Right hindlimb (tissue), 1 donor: ENCODE data around the gene HOXD1.

ENCODE experiments used
- DNase-seq: peaks from one replicate; pipeline ENCODE4 v3.0.0-alpha.2; 2018

Gene HOXD1

DNA sequence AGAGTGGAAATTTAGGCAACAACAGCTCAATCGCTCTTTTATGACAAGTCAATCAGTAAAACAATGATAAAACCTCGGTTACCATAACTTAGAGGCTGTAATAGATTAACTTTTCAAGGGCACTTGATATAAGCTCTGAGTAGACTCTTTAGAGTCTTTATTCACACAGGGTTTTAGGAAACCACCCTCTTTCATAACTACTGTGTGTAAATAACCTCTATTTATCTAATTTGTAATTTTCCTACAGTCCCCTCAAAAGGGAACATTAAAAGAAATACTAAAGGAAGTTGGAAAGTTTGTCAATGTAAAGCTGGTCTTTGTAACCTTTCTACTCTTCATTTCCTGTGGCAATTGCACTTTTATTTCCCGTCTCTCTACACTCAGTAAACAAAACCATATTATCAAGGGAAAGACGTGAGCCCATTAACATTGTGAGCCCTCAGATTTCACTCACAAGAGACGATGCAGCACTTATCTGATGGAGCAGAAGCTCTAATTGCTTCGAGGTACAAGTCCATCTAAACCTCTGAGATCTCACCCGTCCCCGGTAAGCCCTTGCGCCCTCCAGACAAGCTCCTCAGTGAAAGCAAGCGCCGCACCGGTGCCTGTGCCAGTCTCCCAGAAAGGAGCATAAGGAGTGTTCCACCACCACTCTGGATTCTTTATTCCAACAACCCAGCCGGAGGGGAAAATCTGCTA lies 1.1 kb upstream of the HOXD1 start:
- DNase-seq: no peak

DNA sequence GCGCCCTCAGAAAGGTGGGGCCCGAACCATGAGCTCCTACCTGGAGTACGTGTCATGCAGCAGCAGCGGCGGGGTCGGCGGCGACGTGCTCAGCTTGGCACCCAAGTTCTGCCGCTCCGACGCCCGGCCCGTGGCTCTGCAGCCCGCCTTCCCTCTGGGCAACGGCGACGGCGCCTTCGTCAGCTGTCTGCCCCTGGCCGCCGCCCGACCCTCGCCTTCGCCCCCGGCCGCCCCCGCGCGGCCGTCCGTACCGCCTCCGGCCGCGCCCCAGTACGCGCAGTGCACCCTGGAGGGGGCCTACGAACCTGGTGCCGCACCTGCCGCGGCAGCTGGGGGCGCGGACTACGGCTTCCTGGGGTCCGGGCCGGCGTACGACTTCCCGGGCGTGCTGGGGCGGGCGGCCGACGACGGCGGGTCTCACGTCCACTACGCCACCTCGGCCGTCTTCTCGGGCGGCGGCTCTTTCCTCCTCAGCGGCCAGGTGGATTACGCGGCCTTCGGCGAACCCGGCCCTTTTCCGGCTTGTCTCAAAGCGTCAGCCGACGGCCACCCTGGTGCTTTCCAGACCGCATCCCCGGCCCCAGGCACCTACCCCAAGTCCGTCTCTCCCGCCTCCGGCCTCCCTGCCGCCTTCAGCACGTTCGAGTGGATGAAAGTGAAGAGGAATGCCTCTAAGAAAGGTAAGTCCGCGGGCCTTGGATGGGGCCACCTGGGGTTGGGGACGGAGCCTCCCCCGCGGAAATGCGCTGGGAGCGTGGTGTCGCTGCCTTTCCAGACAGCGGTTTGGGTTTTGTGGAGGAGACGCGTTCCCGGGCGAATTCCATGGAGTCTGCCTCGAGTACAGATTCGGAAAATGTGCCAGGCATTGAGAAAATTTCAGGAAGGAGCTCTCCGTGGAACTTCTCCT lies 559 bp downstream of the HOXD1 start:
- DNase-seq: no peak

DNA sequence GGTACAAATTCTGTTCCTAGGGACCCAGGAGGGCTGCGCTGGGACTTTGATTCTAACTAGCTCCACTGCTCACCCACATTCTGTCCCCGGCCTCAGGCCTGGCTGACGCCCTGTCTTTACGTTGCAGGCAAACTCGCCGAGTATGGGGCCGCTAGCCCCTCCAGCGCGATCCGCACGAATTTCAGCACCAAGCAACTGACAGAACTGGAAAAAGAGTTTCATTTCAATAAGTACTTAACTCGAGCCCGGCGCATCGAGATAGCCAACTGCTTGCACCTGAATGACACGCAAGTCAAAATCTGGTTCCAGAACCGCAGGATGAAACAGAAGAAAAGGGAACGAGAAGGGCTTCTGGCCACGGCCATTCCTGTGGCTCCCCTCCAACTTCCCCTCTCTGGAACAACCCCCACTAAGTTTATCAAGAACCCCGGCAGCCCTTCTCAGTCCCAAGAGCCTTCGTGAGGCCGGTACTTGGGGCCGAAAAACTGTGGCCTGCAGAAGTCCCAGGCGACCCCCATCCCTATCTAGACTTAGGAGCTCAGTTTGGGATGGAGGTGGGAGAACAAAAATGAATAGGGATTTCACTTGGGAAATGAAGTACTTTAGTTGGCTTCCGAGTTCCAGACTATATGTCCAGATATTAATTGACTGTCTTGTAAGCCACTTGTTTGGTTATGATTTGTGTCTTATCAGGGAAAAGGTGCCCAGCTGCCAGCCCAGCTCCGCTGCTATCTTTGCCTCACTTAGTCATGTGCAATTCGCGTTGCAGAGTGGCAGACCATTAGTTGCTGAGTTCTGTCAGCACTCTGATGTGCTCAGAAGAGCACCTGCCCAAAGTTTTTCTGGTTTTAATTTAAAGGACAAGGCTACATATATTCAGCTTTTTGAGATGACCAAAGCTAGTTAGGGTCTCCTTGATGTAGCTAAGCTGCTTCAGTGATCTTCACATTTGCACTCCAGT lies 1.5 kb downstream of the HOXD1 start:
- no peak for DNase-seq

GRCh38 chr2:176192351-176192750 lies 3.9 kb downstream of the HOXD1 start:
- no peak for DNase-seq

DNA sequence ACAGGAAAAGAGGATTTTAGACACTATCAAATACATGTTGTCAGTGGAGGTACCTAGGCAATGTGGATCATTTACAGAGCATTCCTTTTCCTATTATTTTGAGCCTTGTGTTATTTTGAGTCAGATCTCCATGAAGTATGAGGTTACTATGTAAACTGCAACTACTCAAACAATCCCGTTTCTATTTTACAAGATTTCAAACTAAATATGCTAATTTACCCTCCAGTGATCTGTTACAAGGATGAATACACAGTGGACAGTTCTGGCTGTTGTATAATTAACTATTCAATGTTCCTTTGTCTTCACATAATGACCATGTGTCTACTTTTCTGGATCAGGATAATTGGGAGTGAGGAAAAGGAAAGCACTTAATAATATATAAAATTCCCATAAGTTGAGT lies 4.6 kb downstream of the HOXD1 start:
- no peak for DNase-seq

DNA sequence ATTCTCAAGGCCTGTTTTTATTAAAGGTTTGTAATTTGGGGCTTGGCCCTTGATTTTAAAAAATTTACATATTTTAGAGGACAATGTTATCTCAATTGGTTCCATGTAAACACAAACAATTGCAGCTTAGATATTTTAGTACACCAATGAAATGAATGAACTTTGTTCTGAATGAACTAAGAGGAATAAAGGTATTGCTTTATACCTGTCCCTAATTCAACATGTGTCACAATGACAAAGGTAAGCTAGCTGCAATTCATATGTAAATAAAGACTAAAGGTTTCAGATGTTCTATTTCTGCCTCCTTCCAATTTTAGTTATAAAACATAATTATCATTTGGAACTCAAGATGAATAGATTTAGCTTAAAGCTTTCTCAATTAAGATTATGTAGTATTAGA lies 11.4 kb downstream of the HOXD1 start:
- no peak for DNase-seq

GRCh38 chr2:176200971-176201370 lies 12.5 kb downstream of the HOXD1 start:
- DNase-seq: no peak

- no peak for DNase-seq
Observed at GRCh38 chr2:176202491-176202890, 14.0 kb downstream of the HOXD1 start.

- no peak for DNase-seq
Observed at GRCh38 chr2:176205126-176205525, 16.7 kb downstream of the HOXD1 start.

DNA sequence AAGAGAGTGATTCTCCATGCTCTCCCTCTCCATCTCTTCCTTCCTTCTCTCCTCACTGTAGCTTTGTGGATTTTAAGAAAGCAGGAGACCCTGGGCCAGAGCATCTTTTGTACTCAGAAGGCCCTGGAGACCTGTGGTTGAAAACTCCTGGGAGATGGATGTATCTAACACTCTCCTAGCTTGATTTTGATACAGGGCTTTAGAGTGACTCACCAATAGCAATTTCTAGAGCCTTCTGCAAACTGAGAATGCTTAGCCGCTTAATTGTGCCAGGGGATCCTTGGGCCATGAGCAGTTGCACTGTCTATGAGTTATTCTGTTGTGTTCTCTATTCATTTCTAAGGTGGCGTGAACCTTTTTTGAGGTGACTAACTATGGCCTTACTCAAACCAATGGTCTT lies 17.7 kb downstream of the HOXD1 start:
- DNase-seq: no peak

DNA sequence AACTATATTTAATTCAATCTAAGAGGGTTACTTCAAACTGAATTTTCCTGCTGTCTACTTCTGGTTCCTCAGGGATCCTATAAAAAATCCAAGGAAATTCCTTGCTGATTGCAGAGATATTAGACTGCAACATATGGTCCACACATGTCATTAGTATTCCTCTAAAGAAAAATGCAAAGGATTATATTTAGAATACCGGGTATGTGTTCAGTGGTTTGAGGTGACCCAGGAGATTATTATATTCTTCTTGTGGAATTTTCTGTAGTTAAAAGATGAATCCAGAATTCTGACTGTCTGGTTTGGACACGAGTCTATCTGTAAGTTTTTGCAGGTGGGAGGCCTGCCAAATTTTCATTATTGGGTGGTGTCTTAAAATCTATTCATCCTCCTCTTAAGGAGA lies 18.2 kb downstream of the HOXD1 start:
- no peak for DNase-seq

DNA sequence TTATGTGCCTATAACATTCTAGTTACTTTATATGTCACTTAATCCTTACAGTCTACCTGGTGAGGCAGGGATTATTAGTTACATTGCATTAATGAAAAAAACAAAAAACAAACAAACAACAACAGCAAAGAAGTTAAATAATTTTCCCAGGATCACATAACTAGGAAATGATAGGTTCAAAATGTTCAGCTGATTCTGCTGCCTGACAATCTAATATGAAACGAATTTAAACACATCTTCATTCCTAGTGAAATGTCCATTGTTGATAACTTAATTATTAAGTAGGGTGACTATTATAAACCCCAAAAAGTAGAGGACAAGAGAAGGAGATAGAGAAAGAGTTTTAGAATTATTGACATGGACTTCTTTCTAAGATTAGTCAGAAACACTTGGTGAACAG lies 22.6 kb downstream of the HOXD1 start:
- no peak for DNase-seq

- DNase-seq: no peak
Observed at GRCh38 chr2:176212276-176212675, 23.8 kb downstream of the HOXD1 start.

- no peak for DNase-seq
Observed at GRCh38 chr2:176213406-176213805, 24.9 kb downstream of the HOXD1 start.

DNA sequence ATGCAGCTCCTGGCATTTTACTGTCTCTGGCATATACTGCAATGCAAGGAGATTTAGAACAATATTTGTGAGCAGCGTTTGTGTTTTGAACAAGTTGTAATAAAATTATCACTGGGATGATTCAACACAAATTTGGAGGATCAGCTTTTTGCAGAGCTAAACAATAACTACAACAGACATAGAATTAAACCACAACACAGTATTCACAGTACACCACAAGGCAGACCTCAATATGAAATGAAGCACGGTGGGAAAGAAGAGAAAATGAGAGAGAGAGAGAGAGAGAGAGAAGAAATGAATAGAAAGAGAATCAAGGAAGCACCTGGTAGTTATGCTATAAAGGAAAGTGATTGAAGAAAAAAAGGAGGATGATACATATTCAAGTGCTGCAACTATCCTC lies 39.4 kb downstream of the HOXD1 start:
- no peak for DNase-seq

DNA sequence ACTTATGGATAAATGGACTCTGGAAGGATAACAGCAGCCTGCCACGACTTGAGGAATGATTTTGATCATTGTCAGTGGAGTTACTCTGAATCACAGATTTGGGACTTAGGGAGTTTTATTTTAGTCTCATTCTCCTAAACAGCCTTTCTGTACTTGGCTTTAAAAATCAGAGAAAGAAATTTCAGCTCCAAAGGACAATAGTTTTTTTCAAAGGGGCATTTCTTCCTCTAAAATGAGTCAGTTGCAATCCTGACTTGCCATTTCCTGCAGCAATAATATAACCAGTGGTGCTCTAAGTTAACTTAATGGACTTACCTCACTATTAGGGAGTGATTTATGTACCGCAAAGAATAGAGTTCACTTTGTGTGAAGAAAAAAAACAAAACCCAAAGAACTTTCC lies 45.7 kb downstream of the HOXD1 start:
- DNase-seq: no peak

DNA sequence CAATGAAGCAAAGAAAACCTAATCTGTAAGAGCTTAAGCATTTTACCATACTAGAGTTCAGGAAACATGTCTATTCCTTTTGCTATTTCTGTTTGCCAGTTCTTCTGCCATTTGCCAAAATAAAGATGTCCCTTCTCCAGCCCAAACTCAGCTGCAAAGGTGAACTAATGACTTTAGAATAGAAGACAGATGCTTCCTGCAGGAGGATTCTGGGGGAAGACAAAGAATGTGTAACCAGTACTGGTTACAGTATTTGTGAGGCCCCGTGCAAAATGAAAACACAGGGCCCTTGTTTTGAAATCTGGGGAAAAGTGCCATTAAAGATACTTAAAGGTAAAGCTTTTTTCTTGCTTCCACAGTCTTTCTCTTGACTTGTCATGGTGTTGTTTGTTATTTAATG lies 46.5 kb downstream of the HOXD1 start:
- DNase-seq: no peak

DNA sequence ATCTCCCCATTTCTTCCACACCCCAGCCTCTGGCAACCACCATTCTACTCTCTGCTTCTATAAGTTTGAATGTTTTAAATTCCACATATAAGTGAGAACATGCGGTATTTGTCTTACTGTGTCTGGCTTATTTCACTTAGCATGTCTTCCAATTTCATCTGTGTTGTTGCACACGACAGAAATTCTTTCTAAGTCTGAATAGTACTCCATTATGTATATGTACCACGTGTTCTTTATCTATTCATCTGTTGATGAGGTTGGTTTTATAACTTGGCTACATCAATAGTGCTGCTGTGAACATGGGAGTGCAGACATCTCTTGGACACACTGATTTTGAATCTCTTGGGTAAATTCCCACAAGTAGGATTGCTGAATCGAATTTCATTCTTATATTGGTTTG lies 49.0 kb downstream of the HOXD1 start:
- no peak for DNase-seq

GRCh38 chr2:176239031-176239430 lies 50.6 kb downstream of the HOXD1 start:
- peak; percentile 43 for DNase-seq

- no peak for DNase-seq
Observed at GRCh38 chr2:176240301-176240700, 51.8 kb downstream of the HOXD1 start.
